ENCODE measurements around the gene RBM14.
"Not testable (repeated sequence)": the region's sequence is repeated elsewhere in the genome, so short reads cannot be mapped to it uniquely, and the experiment has no call there.

Gene RBM14

GRCh38 chr11:66598993-66599392 is 17.4 kb upstream of the RBM14 start:
- DNase-seq: no peak

- no peak for DNase-seq
Measured at GRCh38 chr11:66600219-66600618, 16.2 kb upstream of the RBM14 start.

GRCh38 chr11:66600631-66601233 is 15.7 kb upstream of the RBM14 start:
- DNase-seq: no peak

GRCh38 chr11:66603072-66603471 is 13.4 kb upstream of the RBM14 start:
- no peak for DNase-seq

- DNase-seq: no peak
Measured at GRCh38 chr11:66604155-66604554, 12.3 kb upstream of the RBM14 start.

- DNase-seq: not testable (repeated sequence)
Measured at GRCh38 chr11:66606608-66607007, 9.8 kb upstream of the RBM14 start.

- DNase-seq: no peak
Measured at GRCh38 chr11:66607126-66607834, 9.2 kb upstream of the RBM14 start.

- no peak for DNase-seq
Measured at GRCh38 chr11:66609721-66610617, 6.5 kb upstream of the RBM14 start.

- no peak for DNase-seq
Measured at GRCh38 chr11:66612458-66612857, 4.0 kb upstream of the RBM14 start.

- no peak for DNase-seq
Measured at GRCh38 chr11:66614073-66614472, 2.4 kb upstream of the RBM14 start.

GRCh38 chr11:66617155-66617834 is 865 bp downstream of the RBM14 start:
- peak; percentile 28 for DNase-seq

GRCh38 chr11:66619080-66619554 is 2.7 kb downstream of the RBM14 start:
- DNase-seq: no peak

- no peak for DNase-seq
Measured at GRCh38 chr11:66624450-66624849, 8.0 kb downstream of the RBM14 start.

GRCh38 chr11:66625041-66625751 is 8.8 kb downstream of the RBM14 start:
- no peak for DNase-seq

- DNase-seq: no peak
Measured at GRCh38 chr11:66625752-66626149, 9.3 kb downstream of the RBM14 start.

- DNase-seq: no peak
Measured at GRCh38 chr11:66626382-66626781, 10.0 kb downstream of the RBM14 start.

- no peak for DNase-seq
Measured at GRCh38 chr11:66626926-66627325, 10.5 kb downstream of the RBM14 start.

GRCh38 chr11:66628061-66628603 is 11.7 kb downstream of the RBM14 start:
- no peak for DNase-seq

- DNase-seq: no peak
Measured at GRCh38 chr11:66629356-66629755, 12.9 kb downstream of the RBM14 start.

GRCh38 chr11:66631883-66632282 is 15.5 kb downstream of the RBM14 start:
- no peak for DNase-seq

- no peak for DNase-seq
Measured at GRCh38 chr11:66632952-66633351, 16.5 kb downstream of the RBM14 start.

GRCh38 chr11:66636411-66636810 is 20.0 kb downstream of the RBM14 start:
- no peak for DNase-seq
